Lower leg skin (tissue), 3 donors: ENCODE measurements around the gene KMT5B.

Experiments
- CTCF ChIP-seq, 3 donors: fragments of 450-650 bp; IDR thresholded peaks; one replicate each; pipeline ENCODE4 v1.5.1; 2016; ENCODE audit warnings: antibody characterized with exemption in 3 of 3, mild to moderate bottlenecking in 3 of 3, moderate library complexity in 2 of 3
- POLR2A ChIP-seq, 2 donors: fragments of 450-650 bp; IDR thresholded peaks; one replicate each; pipeline ENCODE4 v1.6.1; 2016 to 2017; ENCODE audit warnings: antibody characterized with exemption in 2 of 2, mild to moderate bottlenecking in 1 of 2, moderate library complexity in 1 of 2

- TF ChIP-seq POLR2A (IDR thresholded peaks at IDR 0.05): no peak
- TF ChIP-seq CTCF (IDR thresholded peaks at IDR 0.05): no peak
These were observed 47.5 kb downstream of the KMT5B start for GRCh38 chr11:68165601-68166000.
